ENCODE data around the gene PTMS.

DNA sequence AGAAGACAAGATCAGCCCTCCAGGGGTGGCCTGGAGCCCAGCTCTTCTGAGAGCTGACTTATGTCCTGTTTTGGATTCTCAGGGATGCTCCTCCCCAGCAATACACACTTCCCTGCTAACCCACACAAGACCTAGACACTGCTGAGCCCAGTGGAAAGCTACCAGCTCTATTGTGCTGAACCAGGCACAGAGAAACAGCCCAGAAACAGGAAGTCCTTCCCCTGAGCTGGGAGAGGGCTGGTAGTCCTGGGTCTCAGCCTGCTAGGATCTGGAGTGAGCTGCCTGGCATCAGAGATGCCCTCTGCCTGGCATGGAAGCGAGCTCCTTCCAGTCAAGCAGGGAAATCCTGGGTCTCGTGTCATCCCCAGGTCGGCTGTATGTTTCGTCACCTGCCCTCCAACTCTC, 4.9 kb downstream of the PTMS start:
- TF ChIP-seq, protein P1, sequence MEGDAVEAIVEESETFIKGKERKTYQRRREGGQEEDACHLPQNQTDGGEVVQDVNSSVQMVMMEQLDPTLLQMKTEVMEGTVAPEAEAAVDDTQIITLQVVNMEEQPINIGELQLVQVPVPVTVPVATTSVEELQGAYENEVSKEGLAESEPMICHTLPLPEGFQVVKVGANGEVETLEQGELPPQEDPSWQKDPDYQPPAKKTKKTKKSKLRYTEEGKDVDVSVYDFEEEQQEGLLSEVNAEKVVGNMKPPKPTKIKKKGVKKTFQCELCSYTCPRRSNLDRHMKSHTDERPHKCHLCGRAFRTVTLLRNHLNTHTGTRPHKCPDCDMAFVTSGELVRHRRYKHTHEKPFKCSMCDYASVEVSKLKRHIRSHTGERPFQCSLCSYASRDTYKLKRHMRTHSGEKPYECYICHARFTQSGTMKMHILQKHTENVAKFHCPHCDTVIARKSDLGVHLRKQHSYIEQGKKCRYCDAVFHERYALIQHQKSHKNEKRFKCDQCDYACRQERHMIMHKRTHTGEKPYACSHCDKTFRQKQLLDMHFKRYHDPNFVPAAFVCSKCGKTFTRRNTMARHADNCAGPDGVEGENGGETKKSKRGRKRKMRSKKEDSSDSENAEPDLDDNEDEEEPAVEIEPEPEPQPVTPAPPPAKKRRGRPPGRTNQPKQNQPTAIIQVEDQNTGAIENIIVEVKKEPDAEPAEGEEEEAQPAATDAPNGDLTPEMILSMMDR (IDR thresholded peaks at IDR 0.05): no peak
- TF ChIP-seq POLR2AphosphoS5 (IDR thresholded peaks at IDR 0.05) (no peak), POLR2A (IDR thresholded peaks at IDR 0.05) (no peak), EP300 (IDR thresholded peaks at IDR 0.05) (no peak)

Data from upper lobe of left lung (tissue), 4 donors.